PC-3 (cell line): Measurements from ENCODE around the gene HIBADH. TPM values are rescaled to one million over a fixed set of nuclear protein-coding genes. Genes with fewer than 3 reads are reported as not detected.
A peak's percentile ranks its signal among the peaks of the same experiment; 100 is the strongest.

Experiments
- ATAC-seq: fragments of 200-7000 bp; cut with Tn5 transposase; 2 replicates; pipeline ENCODE4 v1.9.1; 2020; ENCODE audit warnings: mild to moderate bottlenecking, moderate library complexity
- BruUV-seq: library from RNA; stranded (reverse); fragments of 400-500 nt; replicated peaks from 2 replicates; lab custom pipeline; 2021; lab: Mats Ljungman, UMichigan
- CTCF ChIA-PET: fragments of 300-600 bp; sonication (Branson Sonifier 250); formaldehyde crosslinking; loops from one replicate; lab custom pipeline; 2022; ENCODE audit warnings: antibody characterized with exemption; lab: Charles Lee
- POLR2A ChIA-PET: fragments of 300-600 bp; sonication (Branson Sonifier 250); formaldehyde crosslinking; loops from one replicate; lab custom pipeline; 2022; ENCODE audit warnings: antibody characterized with exemption; ENCODE audit not compliant: unreplicated experiment; lab: Charles Lee
- DNase-seq: peaks from one replicate; pipeline ENCODE4 v3.0.0-alpha.2; 2015
- H2AFZ ChIP-seq: fragments of 300-600 bp; sonication (generic); 2 replicates; pipeline ENCODE4 v1.6.0; 2016; ENCODE audit warnings: antibody characterized with exemption, low read length
- H3F3A ChIP-seq: fragments of 300-600 bp; sonication (generic); one replicate; pipeline ENCODE4 v1.6.0; 2017; ENCODE audit warnings: antibody characterized with exemption, low read length, control low read depth, mild to moderate bottlenecking; ENCODE audit not compliant: unreplicated experiment
- H3K27ac ChIP-seq: fragments of 300-600 bp; sonication (generic); 2 replicates; pipeline ENCODE4 v1.5.1; 2016; ENCODE audit warnings: mild to moderate bottlenecking, low read length
- H3K27me3 ChIP-seq: fragments of 300-600 bp; sonication (generic); 2 replicates; pipeline ENCODE4 v1.6.1; 2016; ENCODE audit warnings: low read length, mixed read lengths
- H3K36me3 ChIP-seq: fragments of 300-600 bp; sonication (generic); 2 replicates; pipeline ENCODE4 v1.6.1; 2016; ENCODE audit warnings: low read depth, mixed run types, low read length, mixed read lengths
- H3K4me1 ChIP-seq: fragments of 300-600 bp; sonication (generic); 2 replicates; pipeline ENCODE4 v1.5.1; 2016; ENCODE audit warnings: low read length; ENCODE audit not compliant: insufficient read depth
- H3K4me2 ChIP-seq: fragments of 300-600 bp; sonication (generic); 2 replicates; pipeline ENCODE4 v1.6.0; 2016; ENCODE audit warnings: low read length
- H3K4me3 ChIP-seq: fragments of 300-600 bp; sonication (generic); 2 replicates; pipeline ENCODE4 v1.5.1; 2016; ENCODE audit warnings: mild to moderate bottlenecking, low read length, mixed read lengths
- H3K79me2 ChIP-seq: fragments of 300-600 bp; sonication (generic); 2 replicates; pipeline ENCODE4 v1.6.1; 2017; ENCODE audit warnings: low read length, mixed read lengths
- H3K9ac ChIP-seq: fragments of 300-600 bp; sonication (generic); 2 replicates; pipeline ENCODE4 v1.6.0; 2016; ENCODE audit warnings: mild to moderate bottlenecking, low read length
- H3K9me2 ChIP-seq: fragments of 300-600 bp; sonication (generic); replicated peaks from 2 replicates; pipeline ENCODE4 v1.6.1; 2016; ENCODE audit warnings: mixed run types, low read length, mixed read lengths
- H3K9me3 ChIP-seq: fragments of 300-600 bp; sonication (generic); 2 replicates; pipeline ENCODE4 v1.6.1; 2016; ENCODE audit warnings: low read length, mixed read lengths
- H4K20me1 ChIP-seq: fragments of 300-600 bp; sonication (generic); 2 replicates; pipeline ENCODE4 v1.6.1; 2016; ENCODE audit warnings: low read length, mixed read lengths
- EZH2 ChIP-seq: fragments of 300-600 bp; sonication (generic); IDR thresholded peaks from one replicate; pipeline ENCODE4 v1.6.1; 2017; ENCODE audit warnings: antibody characterized with exemption, mild to moderate bottlenecking, low read length; ENCODE audit not compliant: unreplicated experiment
- EZH2phosphoT487 ChIP-seq: fragments of 300-600 bp; sonication (generic); IDR thresholded peaks from 2 replicates; pipeline ENCODE4 v1.6.1; 2018; ENCODE audit warnings: mild to moderate bottlenecking, antibody characterized with exemption, low read length, borderline replicate concordance
- intact Hi-C: fragments of 100-400 bp; cut with micrococcal nuclease; formaldehyde crosslinking; loops from 2 replicates; pipeline ENCODE4 v1.9.0; 2023
- total RNA-seq: library from RNA; depleted of rRNA; stranded (reverse); fragments of >200 nt; gene quantifications from 2 replicates; pipeline ENCODE4 v1.2.3, GENCODE V29; 2014
- TF ChIP-seq, protein P1 (sequence below): fragments of 300-600 bp; sonication (generic); conservative IDR thresholded peaks from 2 replicates; pipeline ENCODE4 v1.5.1; 2017; ENCODE audit warnings: antibody characterized with exemption, low read depth, mild to moderate bottlenecking, low read length

The HIBADH gene
- total RNA-seq, 1 experiment from 2014 or later, result 45.8 TPM

DNA sequence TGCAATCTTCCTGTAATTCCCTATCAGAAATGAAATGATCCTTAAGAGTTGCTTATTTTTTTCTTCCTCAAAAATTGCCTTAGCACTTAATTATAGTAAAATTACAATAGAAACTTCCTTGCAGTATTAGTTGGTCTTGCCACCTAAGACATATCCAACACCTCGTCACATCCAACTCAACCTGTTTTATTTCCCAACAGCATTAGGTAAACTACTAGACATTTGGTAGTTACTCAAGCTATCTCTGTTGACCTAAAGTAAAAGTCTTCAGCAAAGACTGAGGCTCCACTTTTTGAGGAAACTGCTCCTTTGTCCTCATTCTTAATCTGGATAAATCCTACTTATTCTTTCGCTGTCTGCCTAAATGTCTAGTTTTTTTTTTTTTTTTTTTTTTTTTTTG is 20.4 kb downstream of the HIBADH start:
- Histone ChIP-seq H3K9ac (no peak overlapping the region), H3K4me2 (peak overlapping the region; percentile 76), H2AFZ (no peak overlapping the region), H3K9me2 (no peaks in the 10 kb centered on the region), H3K4me3 (peak overlapping the region; percentile 50; the same call in 1 of the 2 replicates), H3K4me1 (peaks cover 44% of the 10 kb centered on the region), H3F3A (peaks cover 4% of the 10 kb centered on the region), H4K20me1 (no peaks in the 10 kb centered on the region), H3K79me2 (peaks cover 28% of the 10 kb centered on the region), H3K36me3 (no peaks in the 10 kb centered on the region), H3K27me3 (no peaks in the 10 kb centered on the region), H3K9me3 (no peaks in the 10 kb centered on the region), H3K27ac (peak overlapping the region; percentile 84)
- ATAC-seq (no peak), DNase-seq (peak; percentile 22)
- ChIA-PET POLR2A (interaction anchor here (0.6 kb wide), 2 partner anchors 36 kb away, joined by 3 to 4 read pairs; no protein-coding TSS in a partner anchor), CTCF (interaction anchor here (2.4 kb wide), 1 partner anchor 36 kb away, joined by 12 read pairs; no protein-coding TSS in a partner anchor)
- TF ChIP-seq EZH2phosphoT487 (no peak), EZH2 (no peak)
- TF ChIP-seq, protein P1, sequence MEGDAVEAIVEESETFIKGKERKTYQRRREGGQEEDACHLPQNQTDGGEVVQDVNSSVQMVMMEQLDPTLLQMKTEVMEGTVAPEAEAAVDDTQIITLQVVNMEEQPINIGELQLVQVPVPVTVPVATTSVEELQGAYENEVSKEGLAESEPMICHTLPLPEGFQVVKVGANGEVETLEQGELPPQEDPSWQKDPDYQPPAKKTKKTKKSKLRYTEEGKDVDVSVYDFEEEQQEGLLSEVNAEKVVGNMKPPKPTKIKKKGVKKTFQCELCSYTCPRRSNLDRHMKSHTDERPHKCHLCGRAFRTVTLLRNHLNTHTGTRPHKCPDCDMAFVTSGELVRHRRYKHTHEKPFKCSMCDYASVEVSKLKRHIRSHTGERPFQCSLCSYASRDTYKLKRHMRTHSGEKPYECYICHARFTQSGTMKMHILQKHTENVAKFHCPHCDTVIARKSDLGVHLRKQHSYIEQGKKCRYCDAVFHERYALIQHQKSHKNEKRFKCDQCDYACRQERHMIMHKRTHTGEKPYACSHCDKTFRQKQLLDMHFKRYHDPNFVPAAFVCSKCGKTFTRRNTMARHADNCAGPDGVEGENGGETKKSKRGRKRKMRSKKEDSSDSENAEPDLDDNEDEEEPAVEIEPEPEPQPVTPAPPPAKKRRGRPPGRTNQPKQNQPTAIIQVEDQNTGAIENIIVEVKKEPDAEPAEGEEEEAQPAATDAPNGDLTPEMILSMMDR, result no peak
- no TSS peak for BruUV-seq
- intact Hi-C loops, result no loop called here

DNA sequence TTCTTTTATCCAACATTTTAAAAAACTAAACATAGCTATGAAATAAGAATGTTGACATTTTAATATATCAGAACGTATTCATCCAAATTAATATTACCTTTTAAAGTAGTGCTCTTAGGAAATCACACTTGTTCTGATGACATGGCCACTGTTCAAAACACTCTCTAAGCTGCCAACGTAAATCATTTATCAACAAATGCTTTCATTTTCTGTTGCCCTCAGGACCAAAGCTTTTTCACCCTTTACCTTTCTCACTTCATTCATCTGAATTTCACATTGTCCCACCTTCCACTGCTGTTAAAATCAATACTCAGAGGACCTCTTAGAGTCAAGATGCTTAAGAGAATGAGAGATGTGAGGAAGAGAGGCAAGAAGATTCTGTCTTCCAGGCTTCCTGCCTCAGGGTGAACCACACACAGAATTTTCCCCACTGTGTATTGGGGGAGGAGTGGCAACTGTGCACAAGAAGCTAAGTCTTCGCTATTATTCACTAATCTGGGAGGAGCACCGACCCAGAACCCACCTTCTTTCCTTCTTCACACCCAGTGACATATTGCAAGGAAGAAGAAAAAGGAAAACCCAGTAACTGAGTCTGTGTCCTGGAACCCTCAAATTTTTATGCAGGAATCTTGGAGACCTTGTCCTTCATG is 21.0 kb downstream of the HIBADH start:
- H3K9ac ChIP-seq, result peak overlapping the region; percentile 31
- ATAC-seq, result peak; percentile 51

More for the DNA sequence above, 21.0 kb downstream of the HIBADH start:
- intact Hi-C loops, result loop anchor here (2.0 kb wide), 2 partner anchors 35 to 97 kb away; no protein-coding TSS in a partner anchor
- Histone ChIP-seq H3K4me3 (peak overlapping the region; percentile 50), H3F3A (peaks cover 4% of the 10 kb centered on the region), H3K36me3 (no peaks in the 10 kb centered on the region), H3K27me3 (no peaks in the 10 kb centered on the region), H3K4me2 (peak overlapping the region; percentile 76), H3K27ac (peak overlapping the region; percentile 84), H4K20me1 (no peaks in the 10 kb centered on the region), H3K4me1 (peaks cover 39% of the 10 kb centered on the region), H2AFZ (0 out of 2 replicates have a peak overlapping the region, but pooled peaks have one; percentile 4), H3K79me2 (peaks cover 34% of the 10 kb centered on the region), H3K9me2 (no peaks in the 10 kb centered on the region), H3K9me3 (no peaks in the 10 kb centered on the region)
- CTCF ChIA-PET, result interaction anchor here (0.6 to 2.4 kb wide), 3 partner anchors 12 to 99 kb away, joined by 3 to 12 read pairs (median 4); no protein-coding TSS in a partner anchor
- TF ChIP-seq EZH2phosphoT487 (no peak), EZH2 (no peak)
- TF ChIP-seq, protein P1, result no peak
- POLR2A ChIA-PET, result interaction anchor here (0.6 kb wide), 1 partner anchor 35 kb away, joined by 4 read pairs; no protein-coding TSS in a partner anchor
- BruUV-seq, result TSS peak; percentile 89
- DNase-seq, result peak; percentile 30
